Thymus (tissue), 11 donors: ENCODE measurements around the gene FOXN1. TPM values are rescaled to one million over a fixed set of nuclear protein-coding genes. Genes with fewer than 3 reads are reported as not detected.

Experiments used
- DNase-seq, 9 donors: peaks; one replicate each; pipeline ENCODE4 v3.0.0-alpha.2; 2013; ENCODE audit warnings: low spot score in 9 of 9, low read depth in 6 of 9, missing footprints in 1 of 9
- H3K27ac ChIP-seq, 2 donors: one replicate each; pipeline ENCODE4 v1.5.1; 2013; ENCODE audit warnings: control low read depth in 1 of 2, low read depth in 1 of 2, low read length in 1 of 2, mild to moderate bottlenecking in 1 of 2, moderate library complexity in 1 of 2
- H3K27me3 ChIP-seq, 2 donors: one replicate each; pipeline ENCODE4 v1.5.1; 2013; ENCODE audit warnings: low read length in 1 of 2; ENCODE audit not compliant: control insufficient read depth in 2 of 2, insufficient read depth in 1 of 2
- H3K36me3 ChIP-seq, 2 donors: one replicate each; pipeline ENCODE4 v1.5.1; 2013; ENCODE audit warnings: low read length in 1 of 2, mild to moderate bottlenecking in 1 of 2, moderate library complexity in 1 of 2; ENCODE audit not compliant: control insufficient read depth in 2 of 2, insufficient read depth in 2 of 2
- H3K4me1 ChIP-seq, 2 donors: one replicate each; pipeline ENCODE4 v1.5.1; 2013; ENCODE audit warnings: low read length in 2 of 2; ENCODE audit not compliant: control insufficient read depth in 2 of 2, insufficient read depth in 2 of 2
- H3K4me3 ChIP-seq, 2 donors: one replicate each; pipeline ENCODE4 v1.5.1; 2013; ENCODE audit warnings: low read length in 2 of 2, control low read depth in 1 of 2, mild to moderate bottlenecking in 1 of 2
- H3K9me3 ChIP-seq, 2 donors: one replicate each; pipeline ENCODE4 v1.5.1; 2013; ENCODE audit warnings: low read length in 1 of 2, mild to moderate bottlenecking in 1 of 2; ENCODE audit not compliant: control insufficient read depth in 2 of 2, insufficient read depth in 1 of 2
- WGBS: extraction: QIAGEN DNeasy Blood & Tissue Kit; methylation state at CpG from one replicate; pipeline ENCODE4 v1.1.7; 2013; 5-methylcytosine and 5-hydroxymethylcytosine counted together
- polyA plus RNA-seq: library from polyadenylated mRNA; stranded (reverse); fragments of 200-250 nt; gene quantifications from one replicate; pipeline ENCODE4 v1.2.3, GENCODE V29; 2013
- total RNA-seq: library from RNA; stranded (reverse); fragments of 120-200 nt; gene quantifications from one replicate; pipeline ENCODE4 v1.2.4, GENCODE V29; 2013
- donor health status: healthy.

Gene FOXN1
- total and polyA plus RNA-seq, 2 donors: 5.4 to 6.5 TPM

- no peak overlapping the region for H3K4me3 ChIP-seq
- no peaks in the 10 kb centered on the region for H3K9me3 ChIP-seq
- no peak for DNase-seq
- no peaks in the 10 kb centered on the region for H3K4me1 ChIP-seq
- no peak overlapping the region for H3K27ac ChIP-seq
- H3K36me3 ChIP-seq: no peaks in the 10 kb centered on the region
- peaks cover 0 to 3% of the 10 kb centered on the region in 2 donors for H3K27me3 ChIP-seq
Observed at GRCh38 chr17:28468781-28469180, 37.4 kb upstream of the FOXN1 start.

- peaks cover 0 to 3% of the 10 kb centered on the region in 2 donors for H3K27me3 ChIP-seq
- no peak overlapping the region for H3K27ac ChIP-seq
- H3K36me3 ChIP-seq: no peaks in the 10 kb centered on the region
- no peaks in the 10 kb centered on the region for H3K9me3 ChIP-seq
- no peak overlapping the region for H3K4me3 ChIP-seq
- no peak for DNase-seq
- WGBS: 97% methylated on average over 8 of the region's 8 CpGs
- H3K4me1 ChIP-seq: no peaks in the 10 kb centered on the region
Observed at GRCh38 chr17:28469376-28469775, 36.8 kb upstream of the FOXN1 start.

GRCh38 chr17:28470266-28470913 lies 35.8 kb upstream of the FOXN1 start:
- Histone ChIP-seq H3K4me1 (no peaks in the 10 kb centered on the region), H3K4me3 (no peak overlapping the region), H3K27me3 (peaks cover 0 to 3% of the 10 kb centered on the region in 2 donors), H3K9me3 (no peaks in the 10 kb centered on the region), H3K27ac (no peak overlapping the region), H3K36me3 (no peaks in the 10 kb centered on the region)
- no peak for DNase-seq
- 97% methylated on average over 7 of the region's 7 CpGs for WGBS

GRCh38 chr17:28470914-28471366 lies 35.2 kb upstream of the FOXN1 start:
- Histone ChIP-seq H3K27me3 (no peaks in the 10 kb centered on the region), H3K4me1 (no peaks in the 10 kb centered on the region), H3K27ac (no peak overlapping the region), H3K9me3 (no peaks in the 10 kb centered on the region), H3K4me3 (no peak overlapping the region), H3K36me3 (no peaks in the 10 kb centered on the region)
- DNase-seq: no peak
- WGBS: 91% methylated on average over 3 of the region's 3 CpGs

- H3K4me1 ChIP-seq: no peaks in the 10 kb centered on the region
- H3K36me3 ChIP-seq: no peaks in the 10 kb centered on the region
- H3K4me3 ChIP-seq: no peak overlapping the region
- H3K27me3 ChIP-seq: no peaks in the 10 kb centered on the region
- 96% methylated on average over 15 of the region's 15 CpGs for WGBS
- H3K27ac ChIP-seq: no peak overlapping the region
- no peaks in the 10 kb centered on the region for H3K9me3 ChIP-seq
- DNase-seq: no peak
Observed at GRCh38 chr17:28471531-28472342, 34.4 kb upstream of the FOXN1 start.

- no peaks in the 10 kb centered on the region for H3K9me3 ChIP-seq
- no peak for DNase-seq
- H3K4me1 ChIP-seq: no peaks in the 10 kb centered on the region
- no peaks in the 10 kb centered on the region for H3K36me3 ChIP-seq
- WGBS: 91% methylated on average over 7 of the region's 7 CpGs
- no peak overlapping the region for H3K4me3 ChIP-seq
- H3K27ac ChIP-seq: no peak overlapping the region
- no peaks in the 10 kb centered on the region for H3K27me3 ChIP-seq
Observed at GRCh38 chr17:28472871-28473497, 33.2 kb upstream of the FOXN1 start.

GRCh38 chr17:28473542-28473941 lies 32.6 kb upstream of the FOXN1 start, which contains the start of gene SLC13A2:
TSS of gene SLC13A2 (plus strand) at chr17:28473644. CDS start at chr17:28473713, 69 bp downstream.
- Histone ChIP-seq H3K27ac (no peak within 1 kb of the TSS), H3K4me1 (no peaks in the 10 kb centered on the region), H3K36me3 (no peaks in the 10 kb centered on the region), H3K27me3 (no peaks in the 10 kb centered on the region), H3K4me3 (no peak within 1 kb of the TSS), H3K9me3 (no peaks in the 10 kb centered on the region)
- WGBS: 96% methylated on average over 5 of the region's 5 CpGs
- DNase-seq: no peak

GRCh38 chr17:28474111-28474531 lies 32.0 kb upstream of the FOXN1 start:
- WGBS: 98% methylated on average over 7 of the region's 7 CpGs
- H3K4me1 ChIP-seq: no peaks in the 10 kb centered on the region
- DNase-seq: no peak

More at GRCh38 chr17:28474111-28474531, 32.0 kb upstream of the FOXN1 start:
- H3K27ac ChIP-seq: no peak overlapping the region
- no peaks in the 10 kb centered on the region for H3K36me3 ChIP-seq
- no peak overlapping the region for H3K4me3 ChIP-seq
- no peaks in the 10 kb centered on the region for H3K9me3 ChIP-seq
- no peaks in the 10 kb centered on the region for H3K27me3 ChIP-seq
